CD14-positive monocyte (primary cell): ENCODE results near the gene PNISR. TPM values are rescaled to one million over a fixed set of nuclear protein-coding genes. Genes with fewer than 3 reads are reported as not detected.

Experiments used
- DNase-seq, 3 donors: peaks; one replicate each; pipeline ENCODE4 v3.0.0-alpha.2; 2011 to 2022
- H2AFZ ChIP-seq: 2 replicates; pipeline ENCODE4 v1.6.0; 2012; ENCODE audit warnings: mild to moderate bottlenecking, low read depth, low read length, inconsistent platforms; ENCODE audit not compliant: insufficient read depth, poor library complexity, severe bottlenecking
- H3K27ac ChIP-seq, 2 donors: 1 replicate in 1 of 2; 2 replicates in 1 of 2; pipeline ENCODE4 v1.5.1; 2012 to 2013; ENCODE audit warnings: low read length in 2 of 2, control low read depth in 1 of 2, inconsistent platforms in 1 of 2, low read depth in 1 of 2, mild to moderate bottlenecking in 1 of 2
- H3K27me3 ChIP-seq, 2 donors: one replicate each; pipeline versions ENCODE4 v1.6.0 to v1.6.1; 2011 to 2013; ENCODE audit warnings: low read length in 2 of 2; ENCODE audit not compliant: control insufficient read depth in 2 of 2, insufficient read depth in 2 of 2
- H3K36me3 ChIP-seq, 2 donors: replicated peaks in 1 of 2; 1 replicate in 1 of 2; 2 replicates in 1 of 2; pipeline versions ENCODE4 v1.5.1 to v1.6.1; 2012 to 2013; ENCODE audit warnings: low read length in 2 of 2, control low read depth in 1 of 2, inconsistent platforms in 1 of 2, mild to moderate bottlenecking in 1 of 2; ENCODE audit not compliant: insufficient read depth in 2 of 2, control insufficient read depth in 1 of 2
- H3K4me1 ChIP-seq, 2 donors: 1 replicate in 1 of 2; 2 replicates in 1 of 2; pipeline versions ENCODE4 v1.5.1 to v1.6.1; 2012 to 2013; ENCODE audit warnings: low read length in 2 of 2, control low read depth in 1 of 2, inconsistent platforms in 1 of 2, mild to moderate bottlenecking in 1 of 2, moderate library complexity in 1 of 2; ENCODE audit not compliant: insufficient read depth in 2 of 2, control insufficient read depth in 1 of 2
- H3K4me2 ChIP-seq: replicated peaks from 2 replicates; pipeline ENCODE3; 2012; ENCODE audit warnings: low read length, moderate library complexity, mild to moderate bottlenecking; ENCODE audit not compliant: poor library complexity, severe bottlenecking; ENCODE audit errors: extremely low read depth
- H3K4me3 ChIP-seq, 3 experiments: fragments of 200-600 bp in 1 of 3; sonication (generic) in 1 of 3; replicated peaks in 1 of 3; 1 replicate in 2 of 3; 2 replicates in 1 of 3; pipeline ENCODE4 v1.5.1; 2011 to 2013; ENCODE audit warnings: low read length in 3 of 3, mild to moderate bottlenecking in 3 of 3, control low read depth in 2 of 3, low read depth in 2 of 3, inconsistent platforms in 1 of 3, moderate library complexity in 1 of 3
- H3K79me2 ChIP-seq: 2 replicates; pipeline ENCODE4 v1.6.0; 2012; ENCODE audit warnings: mild to moderate bottlenecking, control low read depth, inconsistent platforms, low read length, moderate library complexity; ENCODE audit not compliant: insufficient read depth
- H3K9ac ChIP-seq: 2 replicates; pipeline ENCODE4 v1.6.0; 2017; ENCODE audit warnings: low read length, mild to moderate bottlenecking; ENCODE audit not compliant: insufficient read depth, poor library complexity, severe bottlenecking
- H3K9me3 ChIP-seq, 2 donors: replicated peaks in 1 of 2; 1 replicate in 1 of 2; 2 replicates in 1 of 2; pipeline versions ENCODE4 v1.5.1 to v1.6.1; 2012 to 2013; ENCODE audit warnings: low read length in 2 of 2, control low read depth in 1 of 2; ENCODE audit not compliant: control insufficient read depth in 1 of 2, insufficient read depth in 1 of 2
- H4K20me1 ChIP-seq: 2 replicates; pipeline ENCODE4 v1.6.0; 2012; ENCODE audit warnings: mild to moderate bottlenecking, low read length, control low read depth, moderate library complexity; ENCODE audit not compliant: insufficient read depth
- H3K27ac Mint-ChIP-seq, 7 donors: one replicate each; pipeline ENCODE4 v1.8.0; 2020; ENCODE audit warnings: mild to moderate bottlenecking in 7 of 7, mixed read lengths in 7 of 7, moderate library complexity in 6 of 7, inconsistent platforms in 2 of 7
- H3K27me3 Mint-ChIP-seq, 3 donors: one replicate each; pipeline ENCODE4 v1.8.0; 2021 to 2022; ENCODE audit warnings: low read depth in 3 of 3, mild to moderate bottlenecking in 3 of 3, mixed read lengths in 3 of 3, moderate library complexity in 3 of 3, inconsistent platforms in 1 of 3
- H3K36me3 Mint-ChIP-seq, 2 donors: one replicate each; pipeline ENCODE4 v1.8.0; 2020; ENCODE audit warnings: mixed read lengths in 2 of 2, inconsistent platforms in 1 of 2, mild to moderate bottlenecking in 1 of 2
- H3K4me1 Mint-ChIP-seq: one replicate; pipeline ENCODE4 v1.8.0; 2020; ENCODE audit warnings: mild to moderate bottlenecking, mixed read lengths
- H3K4me3 Mint-ChIP-seq, 2 donors: one replicate each; pipeline ENCODE4 v1.8.0; 2020; ENCODE audit warnings: mild to moderate bottlenecking in 2 of 2, mixed read lengths in 2 of 2, moderate library complexity in 1 of 2
- H3K9me3 Mint-ChIP-seq, 7 donors: one replicate each; pipeline ENCODE4 v1.8.0; 2020 to 2022; ENCODE audit warnings: mixed read lengths in 7 of 7, mild to moderate bottlenecking in 6 of 7, moderate library complexity in 6 of 7, inconsistent platforms in 2 of 7
- CTCF ChIP-seq: fragments of 200-600 bp; IDR thresholded peaks from one replicate; pipeline ENCODE4 v1.8.0; 2022; ENCODE audit warnings: antibody characterized with exemption, mild to moderate bottlenecking
- WGBS: methylation state at CpG from one replicate; pipeline ENCODE4 v1.1.5; 2013; ENCODE audit warnings: missing lambda C conversion rate; ENCODE audit not compliant: insufficient coverage; 5-methylcytosine and 5-hydroxymethylcytosine counted together
- intact Hi-C, 2 donors: fragments of 100-400 bp; cut with micrococcal nuclease; formaldehyde crosslinking; loops; one replicate each; pipeline versions ENCODE4 v1.15.0 to v1.15.1; 2023
- polyA plus RNA-seq, 3 donors: library from polyadenylated mRNA; depleted of rRNA in 1 of 3; unstranded in 2 of 3; stranded (reverse) in 1 of 3; fragments of 300-500 nt in 2 of 3; fragments of >200 nt in 1 of 3; fragmentation: Illumina TruSeq in 2 of 3; gene quantifications; 1 replicate in 2 of 3; 2 replicates in 1 of 3; pipeline ENCODE4 v1.2.3, GENCODE V29; 2012 to 2021

The PNISR gene
- polyA plus RNA-seq, 3 donors = 28.9 to 75.4 (median 33.9) TPM

GRCh38 chr6:99458319-99458718, 33.2 kb upstream of the PNISR start:
- 100% methylated on average over 1 of the region's 2 CpGs for WGBS

GRCh38 chr6:99446076-99446475, 21.0 kb upstream of the PNISR start:
- no peak overlapping the region for H3K4me2 ChIP-seq
- intact Hi-C loops = no loop called here
- H3K4me3 ChIP-seq = no peak overlapping the region
- Mint-ChIP-seq H3K9me3 (peaks cover 15 to 33% (median 27%) of the 10 kb centered on the region in 7 donors), H3K36me3 (peaks cover 6 to 15% of the 10 kb centered on the region in 2 donors), H3K4me1 (no peaks in the 10 kb centered on the region), H3K27ac (peak overlapping the region in 1 of 7 donors; percentile 83), H3K4me3 (no peak overlapping the region), H3K27me3 (no peaks in the 10 kb centered on the region)
- WGBS = 95% methylated on average over 3 of the region's 4 CpGs
- peaks cover 0 to 4% of the 10 kb centered on the region in 2 donors for H3K9me3 ChIP-seq
- no peak for TF ChIP-seq CTCF
- H3K27ac ChIP-seq = no peak overlapping the region
- no peak for DNase-seq
- no peaks in the 10 kb centered on the region for H3K36me3 ChIP-seq
- H3K9ac ChIP-seq = no peak overlapping the region
- H3K79me2 ChIP-seq = no peaks in the 10 kb centered on the region
- no peaks in the 10 kb centered on the region for H4K20me1 ChIP-seq
- H3K4me1 ChIP-seq = no peaks in the 10 kb centered on the region
- no peaks in the 10 kb centered on the region for H3K27me3 ChIP-seq
- no peak overlapping the region for H2AFZ ChIP-seq

More at GRCh38 chr6:99458319-99458718, 33.2 kb upstream of the PNISR start:
- TF ChIP-seq CTCF = no peak
- Histone ChIP-seq H3K4me1 (no peaks in the 10 kb centered on the region), H3K27ac (no peak overlapping the region), H4K20me1 (no peaks in the 10 kb centered on the region), H2AFZ (no peak overlapping the region), H3K79me2 (no peaks in the 10 kb centered on the region), H3K9me3 (peaks cover 0 to 4% of the 10 kb centered on the region in 2 donors), H3K4me3 (no peak overlapping the region), H3K4me2 (no peak overlapping the region), H3K27me3 (no peaks in the 10 kb centered on the region), H3K9ac (no peak overlapping the region), H3K36me3 (no peaks in the 10 kb centered on the region)
- H3K9me3 Mint-ChIP-seq = peaks cover 6 to 23% (median 16%) of the 10 kb centered on the region in 7 donors
- DNase-seq = peak in 2 of 3 donors; percentile 1 to 14
- peaks cover 1 to 5% of the 10 kb centered on the region in 2 donors for H3K36me3 Mint-ChIP-seq
- intact Hi-C loops = no loop called here
- H3K27ac Mint-ChIP-seq = no peak overlapping the region
- H3K4me3 Mint-ChIP-seq = no peak overlapping the region
- H3K4me1 Mint-ChIP-seq = no peaks in the 10 kb centered on the region
- H3K27me3 Mint-ChIP-seq = peaks cover 0 to 1% (median 0%) of the 10 kb centered on the region in 3 donors
